ENCODE measurements around the gene C1QA.
"Not testable (repeated sequence)": the region's sequence is repeated elsewhere in the genome, so short reads cannot be mapped to it uniquely, and the experiment has no call there.

Gene C1QA

GRCh38 chr1:22673486-22674409 is 37.3 kb downstream of the C1QA start:
- no peak for DNase-seq (ENCODE audit: low spot score)

GRCh38 chr1:22674410-22674749 is 38.0 kb downstream of the C1QA start:
- no peak for DNase-seq (ENCODE audit: low spot score)

- not testable (repeated sequence) for DNase-seq (ENCODE audit: low spot score)
These were observed 39.7 kb downstream of the C1QA start for GRCh38 chr1:22676151-22676550.

DNA sequence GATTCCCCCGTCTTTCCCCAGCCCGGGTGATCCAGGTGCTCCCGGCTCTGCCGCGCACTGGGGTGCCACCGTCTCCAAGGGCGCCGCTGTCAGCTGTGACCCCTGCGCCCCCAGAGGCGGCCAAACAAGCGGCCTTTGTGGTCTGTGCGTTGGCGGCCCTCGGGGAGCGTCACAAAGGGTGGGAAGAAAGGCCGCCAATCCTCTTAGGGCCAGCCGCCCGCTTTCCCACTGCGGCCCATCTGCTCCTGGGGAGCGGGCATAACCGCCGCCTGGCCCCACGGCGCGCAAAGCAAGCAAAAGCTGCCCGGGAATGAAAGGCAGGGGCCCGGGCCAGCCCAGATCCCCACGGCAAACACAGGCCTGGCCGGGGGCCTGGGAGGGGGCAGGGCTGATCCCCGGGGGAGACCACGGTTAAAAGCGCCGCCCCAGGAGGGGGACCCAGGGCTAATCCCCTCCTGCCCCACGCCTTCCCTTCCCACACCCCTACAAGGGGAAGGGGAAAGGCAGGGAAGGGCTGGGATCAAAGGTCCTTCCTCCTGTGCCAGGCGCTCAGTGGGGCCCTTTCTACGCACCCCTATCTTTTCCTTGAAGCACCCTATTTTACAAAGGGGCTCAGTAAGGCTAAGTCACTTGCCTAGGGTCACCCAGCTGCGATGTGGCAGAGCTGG is 40.6 kb downstream of the C1QA start:
- no peak for DNase-seq (ENCODE audit: low spot score)

- no peak for DNase-seq (ENCODE audit: low spot score)
These were observed 41.8 kb downstream of the C1QA start for GRCh38 chr1:22677931-22678896.

GRCh38 chr1:22680726-22681125 is 44.3 kb downstream of the C1QA start:
- no peak for DNase-seq (ENCODE audit: low spot score)

DNA sequence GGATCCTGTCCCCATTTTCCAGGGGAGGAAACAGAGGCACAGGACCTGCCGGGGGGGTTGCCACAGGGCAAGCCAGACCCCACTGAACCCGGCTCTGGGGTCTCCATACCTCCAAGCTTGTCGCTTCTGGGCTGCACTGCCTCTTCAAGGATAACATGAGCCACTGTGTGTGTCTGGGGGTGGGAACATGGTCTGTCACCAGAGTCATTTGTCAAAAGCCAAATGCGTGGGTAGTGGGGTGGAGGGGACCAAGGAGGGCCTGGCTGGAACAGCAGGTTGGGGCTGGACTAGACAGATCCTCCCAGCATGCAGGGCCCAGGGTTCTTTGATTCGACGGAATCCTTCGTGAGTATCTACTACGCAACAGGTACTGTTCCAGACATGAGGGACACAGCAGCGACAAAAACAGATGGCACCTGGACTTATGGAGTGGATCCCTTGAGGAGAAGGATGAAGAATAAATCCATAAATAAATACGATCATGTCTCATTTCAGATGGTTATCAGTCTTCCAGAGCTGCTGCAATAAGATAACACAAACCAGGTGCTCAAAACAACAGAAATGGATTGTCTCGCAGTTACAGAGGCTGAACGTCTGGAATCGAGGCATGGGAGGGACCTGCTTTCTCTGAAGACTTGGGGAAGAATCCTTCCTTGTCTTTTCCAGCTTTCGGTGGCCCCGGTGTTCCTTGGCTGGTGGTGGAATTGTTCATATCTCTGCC is 45.3 kb downstream of the C1QA start:
- DNase-seq (ENCODE audit: low spot score): no peak

DNA sequence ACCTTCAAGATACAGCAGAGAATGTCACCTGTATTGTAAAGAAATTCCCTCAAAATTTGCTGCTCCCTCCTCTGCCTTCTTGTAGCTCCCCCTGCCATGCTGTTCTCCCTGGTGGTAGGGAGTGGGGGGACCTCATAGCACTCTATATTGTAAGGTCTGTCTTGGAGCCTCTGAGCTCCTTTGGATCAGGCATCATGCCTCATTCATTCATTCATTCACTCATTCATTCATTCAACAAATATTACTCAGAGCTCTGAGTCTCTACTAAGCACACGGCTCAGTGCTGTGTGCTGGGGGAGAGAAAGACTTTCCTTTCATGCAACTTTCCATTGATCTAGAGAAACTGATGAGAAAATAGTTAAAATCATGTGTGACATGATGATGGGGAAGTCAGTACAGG is 47.1 kb downstream of the C1QA start:
- no peak for DNase-seq (ENCODE audit: low spot score)

- DNase-seq (ENCODE audit: low spot score): no peak
These were observed 49.2 kb downstream of the C1QA start for GRCh38 chr1:22685591-22686059.

DNA sequence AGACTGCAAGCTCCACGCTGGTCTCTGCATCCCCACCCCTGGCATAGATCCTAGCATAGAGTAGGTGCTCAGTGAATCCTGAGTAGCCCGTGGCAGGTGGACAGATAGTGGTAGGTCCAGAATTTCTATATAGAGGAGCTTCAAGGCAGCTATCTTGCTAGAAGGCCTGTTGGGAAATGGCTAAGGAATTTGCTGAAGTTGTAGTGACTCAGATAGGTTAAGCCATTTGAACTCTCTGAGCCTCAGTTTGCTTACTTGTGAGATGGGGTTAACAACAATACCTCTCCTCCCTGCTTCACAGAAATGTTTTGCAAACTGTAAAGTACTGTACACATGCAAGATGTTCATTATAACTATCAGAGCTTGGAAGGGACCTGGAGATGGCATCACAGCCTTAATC is 50.8 kb downstream of the C1QA start:
- DNase-seq (ENCODE audit: low spot score): no peak

DNA sequence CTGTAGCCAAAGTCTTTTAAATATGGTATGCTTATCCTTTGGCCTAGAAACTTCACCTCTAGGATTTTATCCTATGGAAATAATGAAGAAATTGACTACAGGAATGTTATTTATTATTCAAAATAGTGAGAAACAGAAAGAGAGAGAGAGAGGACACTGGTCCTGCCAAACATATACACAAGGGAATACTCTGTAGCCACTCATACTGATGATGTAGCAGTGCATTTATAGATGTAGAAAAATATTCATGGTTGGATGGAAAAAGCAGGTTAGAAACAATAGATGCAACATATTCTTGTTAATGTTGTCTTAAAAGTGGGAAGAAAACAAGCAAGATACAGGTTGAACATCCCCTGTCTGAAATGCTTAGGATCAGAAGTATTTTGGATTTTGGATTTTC is 52.0 kb downstream of the C1QA start:
- DNase-seq (ENCODE audit: low spot score): no peak

All from CD4-positive, alpha-beta T cell treated with Interleukin-15 for 4 hours (primary cell).